ENCODE results near the gene STMN1.
"Not testable (repeated sequence)": the region's sequence is repeated elsewhere in the genome, so short reads cannot be mapped to it uniquely, and the experiment has no call there.

Gene STMN1

DNA sequence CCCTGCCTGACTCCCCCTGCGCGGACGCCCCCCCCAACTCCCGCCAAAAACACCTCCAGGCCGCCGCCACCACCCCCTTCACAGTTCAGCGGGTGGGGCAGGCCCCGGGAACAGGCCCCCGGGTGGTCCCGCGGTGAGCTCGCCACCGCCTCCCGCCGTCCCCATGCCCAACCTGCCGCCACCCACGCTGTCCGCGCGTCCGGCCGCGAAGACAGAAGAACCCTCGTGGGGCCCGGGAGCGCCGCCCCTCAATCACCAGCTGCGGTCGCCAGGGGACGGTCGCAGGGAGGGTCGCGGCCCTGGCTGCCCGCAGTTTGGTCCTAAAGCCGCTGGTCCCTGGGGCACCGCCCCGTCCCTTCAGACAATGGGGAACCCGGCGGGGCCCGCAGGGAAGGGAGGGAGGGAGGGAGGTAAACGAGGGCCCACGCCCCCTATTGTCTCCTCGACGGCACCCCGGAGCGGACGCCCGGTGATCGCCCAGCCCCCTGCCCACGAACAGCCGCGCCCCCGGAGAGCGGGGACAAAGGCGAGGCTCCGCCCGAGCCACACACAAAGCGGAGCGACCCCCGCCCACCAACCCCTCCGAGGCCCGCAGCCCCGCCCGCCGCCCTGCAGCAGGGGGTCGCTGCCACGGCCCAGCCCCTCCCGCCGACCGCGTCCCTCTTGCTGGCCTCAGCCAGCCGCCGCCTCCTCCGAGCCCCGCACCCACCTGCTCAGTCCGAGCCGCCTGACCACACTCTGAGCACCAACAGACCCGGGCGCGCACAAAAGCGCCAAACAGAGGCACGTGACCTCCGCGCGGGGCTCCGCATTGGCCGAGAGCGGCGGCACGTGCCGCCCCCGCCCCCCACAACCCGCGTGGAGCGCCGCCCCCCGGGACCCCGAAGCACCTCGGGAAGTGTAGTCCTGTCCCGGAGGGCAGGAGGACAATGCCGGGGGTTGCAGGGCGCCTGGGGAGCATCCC lies at the start of gene STMN1:
Gene STMN1 (minus strand): TSS at position 740 of the 964 bp plus-strand sequence. CDS start 1,743 bp downstream, outside the sequence.
- DNase-seq, result peak; percentile 94

DNA sequence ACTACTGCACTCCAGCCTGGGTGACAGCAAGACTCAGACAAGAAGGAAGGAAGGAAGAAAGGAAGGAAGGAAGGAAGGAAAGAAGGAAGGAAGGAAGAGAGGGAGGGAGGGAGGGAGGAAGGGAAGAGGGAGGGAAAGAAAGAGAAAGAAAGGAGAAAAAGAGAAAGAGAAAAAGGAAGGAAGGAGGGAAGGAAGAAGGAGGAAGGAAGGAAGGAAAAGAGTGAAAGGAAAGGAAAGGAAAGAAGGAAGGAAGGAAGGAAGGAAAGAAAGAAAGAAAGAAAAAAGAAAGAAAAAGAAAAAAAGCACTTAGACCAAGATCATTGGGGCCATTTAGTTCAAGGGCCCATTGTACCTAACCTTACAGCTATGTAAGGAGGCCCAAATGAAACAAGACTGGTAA lies 49.3 kb upstream of the STMN1 start:
- no peak for DNase-seq

DNA sequence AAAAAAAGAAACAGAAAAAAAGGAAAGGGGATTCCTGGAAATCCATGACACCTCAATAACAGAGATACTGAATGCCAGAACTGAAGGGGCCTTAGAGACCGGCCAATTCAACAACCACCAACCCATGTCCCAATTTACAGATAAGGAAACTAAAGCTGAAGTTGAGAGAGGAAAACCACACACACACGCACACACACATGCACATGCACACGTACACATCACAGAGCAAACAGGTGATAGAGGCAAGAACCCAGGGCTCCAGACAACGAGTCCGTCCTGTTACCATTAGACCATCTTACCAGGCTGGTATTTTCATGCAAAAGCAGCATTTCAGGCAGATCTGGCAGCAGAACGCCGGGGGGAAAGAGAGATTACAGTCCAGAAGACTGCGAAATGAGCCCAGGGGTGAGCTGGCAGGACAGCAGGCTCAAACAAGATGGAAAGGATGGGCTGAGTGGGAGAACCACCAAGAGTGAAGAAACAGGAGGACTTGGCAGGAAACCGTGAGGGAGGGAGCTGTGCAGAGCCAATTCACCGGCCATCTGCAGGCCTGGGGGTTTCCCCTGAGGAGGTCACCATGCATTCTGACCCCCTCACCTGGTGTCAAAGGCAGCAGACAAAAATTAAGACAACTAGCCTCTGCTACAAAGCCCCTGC lies 48.2 kb upstream of the STMN1 start:
- no peak for DNase-seq

DNA sequence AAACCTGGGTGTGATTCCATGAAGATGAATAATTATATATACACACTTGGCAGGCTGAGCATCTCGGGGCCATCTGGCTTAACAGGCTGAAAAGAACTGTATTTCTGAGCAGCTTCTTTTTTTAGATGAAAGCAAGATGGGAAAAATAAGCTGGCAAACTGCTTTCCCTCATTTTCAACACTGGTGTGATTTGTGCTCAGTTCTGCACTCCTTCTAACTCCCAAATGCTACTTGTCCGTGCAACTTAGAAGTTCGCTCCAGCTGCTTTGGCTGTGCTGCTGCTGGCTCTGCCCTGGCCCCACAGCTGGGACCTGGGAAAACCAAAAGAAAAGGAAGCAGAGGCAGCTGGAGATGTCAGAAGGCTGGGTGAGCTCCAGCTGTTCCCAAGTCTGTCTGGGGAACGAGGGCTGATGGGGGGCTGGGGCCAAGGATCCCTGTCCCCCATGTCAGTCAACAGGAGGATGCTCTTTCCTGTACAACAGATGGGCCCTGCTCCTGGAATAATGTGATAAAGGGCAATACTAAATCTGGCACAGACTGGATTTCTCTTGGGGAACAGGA lies 46.7 kb upstream of the STMN1 start:
- no peak for DNase-seq

DNA sequence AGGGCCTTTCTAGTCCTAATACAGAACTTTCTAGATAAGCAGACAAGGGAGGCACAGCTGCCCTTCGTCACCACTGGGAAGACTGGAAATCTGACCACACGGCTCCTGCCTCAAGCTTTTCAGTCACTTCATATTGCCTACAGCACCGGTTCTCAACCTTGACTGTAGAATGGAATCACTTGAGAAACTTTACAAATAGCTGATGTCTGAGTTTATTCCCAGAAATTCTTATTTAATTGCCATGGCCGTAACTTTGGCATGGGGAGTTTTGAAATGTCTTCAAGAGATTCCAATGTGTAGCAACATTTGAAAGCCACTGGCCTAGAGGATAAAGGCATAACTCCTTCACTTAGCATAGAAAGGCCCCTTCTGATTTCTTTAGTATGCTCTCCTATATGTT lies 42.4 kb upstream of the STMN1 start:
- DNase-seq, result no peak

DNA sequence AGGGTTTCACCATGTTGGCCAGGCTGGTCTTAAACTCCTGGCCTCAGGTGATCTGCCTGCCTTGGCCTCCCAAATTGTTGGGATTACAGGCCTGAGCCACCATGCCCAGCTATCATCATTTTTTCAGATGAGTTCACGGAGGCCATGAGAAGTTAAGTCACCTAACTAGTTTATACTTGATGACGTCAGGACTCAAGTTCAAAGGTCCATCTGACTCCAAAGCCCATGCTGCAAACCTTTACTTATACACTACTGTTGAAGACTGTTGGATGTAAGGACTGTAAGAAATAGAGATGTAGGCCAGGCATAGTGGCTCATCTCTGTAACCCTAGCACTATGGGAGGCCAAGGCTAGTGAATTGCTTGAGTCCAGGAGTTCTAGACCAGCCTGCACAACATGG lies 40.8 kb upstream of the STMN1 start:
- DNase-seq, result no peak

DNA sequence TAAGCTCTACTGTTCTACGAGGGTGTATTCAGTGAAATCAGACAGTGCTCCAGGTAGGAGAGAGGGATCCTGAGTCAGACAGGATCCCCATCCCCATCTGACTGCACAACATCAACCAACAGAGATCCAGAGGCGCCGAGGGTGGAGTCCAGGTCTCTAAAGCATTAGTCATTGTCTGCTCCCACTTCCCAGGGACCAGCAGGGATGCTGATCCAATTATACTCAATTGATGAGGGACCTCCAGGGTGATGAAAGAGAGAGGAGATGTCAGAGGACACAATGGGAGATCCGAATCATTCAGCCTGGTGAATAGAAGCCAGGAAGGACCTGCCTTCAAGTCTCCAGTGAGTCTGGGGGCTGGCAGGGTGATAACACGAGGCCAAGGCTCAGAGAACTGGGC lies 39.5 kb upstream of the STMN1 start:
- no peak for DNase-seq

DNA sequence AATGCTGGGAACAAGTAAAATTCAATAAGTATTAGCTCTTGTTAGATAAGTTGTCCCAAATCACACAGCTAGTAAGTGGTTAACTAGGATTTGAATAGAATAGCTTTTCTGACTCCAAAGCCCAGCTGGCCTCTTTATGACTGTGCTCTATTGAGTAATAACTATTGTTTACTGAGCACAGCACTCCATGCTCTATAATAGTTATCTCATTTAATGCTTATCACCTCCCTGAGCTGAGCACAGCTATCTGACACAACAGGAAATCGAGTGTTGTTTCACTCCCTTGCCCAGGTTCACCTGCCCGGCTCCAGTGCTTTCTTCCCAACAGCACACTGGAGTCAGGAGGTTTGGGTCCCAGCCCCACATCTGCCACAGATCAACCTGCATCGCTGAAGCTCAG lies 38.8 kb upstream of the STMN1 start:
- DNase-seq, result no peak

DNA sequence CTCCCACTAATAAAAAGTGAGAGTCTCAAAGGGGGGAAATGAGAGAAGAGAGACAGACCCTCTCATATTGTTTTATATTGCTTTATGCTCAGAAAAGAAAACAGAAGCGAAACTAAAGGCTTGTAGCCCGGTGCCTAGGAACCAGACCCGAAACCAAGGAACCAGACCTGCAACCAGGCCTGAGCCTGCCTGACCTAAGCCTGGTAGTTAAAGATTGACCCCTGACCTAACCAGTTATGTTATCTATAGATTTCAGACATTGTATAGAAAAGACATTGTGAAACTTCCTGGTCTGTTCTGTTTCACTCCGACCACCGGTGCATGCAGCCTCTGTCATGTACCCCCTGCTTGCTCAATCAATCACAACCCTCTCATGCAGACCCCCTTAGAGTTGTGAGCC lies 37.3 kb upstream of the STMN1 start:
- not testable (repeated sequence) for DNase-seq

DNA sequence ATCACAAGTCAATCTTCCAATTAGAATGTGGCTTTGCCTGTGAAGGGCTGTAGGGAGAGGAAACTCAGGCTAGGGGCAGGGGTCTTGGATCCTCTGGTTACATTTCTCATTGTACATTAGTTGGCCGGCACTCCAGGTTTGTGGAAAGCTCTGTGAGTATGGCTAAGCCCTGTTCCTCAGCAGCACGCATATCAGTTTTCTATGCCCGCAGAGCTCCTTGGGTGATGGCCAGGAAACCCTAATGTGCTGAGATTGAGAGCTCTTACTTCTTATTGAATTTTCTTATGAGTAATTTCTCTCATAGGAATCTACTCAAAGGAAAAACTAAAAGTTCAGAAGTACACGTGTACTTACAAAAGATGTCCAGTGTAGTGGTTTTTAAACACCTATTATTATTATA lies 30.7 kb upstream of the STMN1 start:
- DNase-seq, result no peak

DNA sequence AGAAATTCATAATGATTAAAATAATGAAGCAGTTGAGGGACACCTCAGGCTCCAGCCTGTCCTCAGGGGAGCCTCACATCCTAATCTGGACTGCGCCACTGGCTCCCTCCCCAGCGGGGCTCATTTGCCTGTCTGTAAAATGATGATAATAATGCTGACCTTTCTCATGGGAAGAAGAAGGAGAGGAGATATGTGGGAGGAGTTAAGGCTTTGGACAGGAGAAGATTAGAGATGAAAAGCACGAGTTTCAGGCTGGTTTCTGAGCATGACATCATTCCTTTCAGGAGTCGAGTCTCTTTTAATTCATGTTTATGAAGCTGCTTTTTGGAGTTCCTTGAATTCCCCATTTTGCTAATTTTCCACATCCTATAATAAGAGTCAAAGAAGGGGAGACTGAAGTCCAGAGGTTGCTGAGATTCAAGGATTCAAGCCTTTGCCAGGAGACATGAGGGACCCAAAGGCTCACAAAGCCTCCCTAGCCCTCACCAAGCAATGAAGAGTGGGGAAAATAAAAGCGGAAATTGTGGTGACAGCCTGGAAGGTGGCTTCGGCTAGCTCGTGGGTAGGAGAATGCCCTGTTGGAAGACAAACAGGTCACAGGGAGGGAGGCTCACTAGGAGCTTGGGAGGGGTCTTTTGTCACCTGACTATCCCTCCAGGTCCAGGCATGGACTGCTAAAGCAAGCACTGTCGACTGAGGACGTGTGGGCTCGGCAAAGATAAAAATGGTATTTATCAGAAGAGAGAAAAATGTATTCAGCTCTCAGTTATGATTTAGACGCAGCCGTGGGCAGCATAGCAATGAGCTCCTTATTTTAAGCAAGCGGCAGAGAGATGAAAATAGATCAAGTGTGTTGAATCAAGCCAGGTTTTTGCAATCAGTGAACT lies 27.5 kb upstream of the STMN1 start:
- no peak for DNase-seq

DNA sequence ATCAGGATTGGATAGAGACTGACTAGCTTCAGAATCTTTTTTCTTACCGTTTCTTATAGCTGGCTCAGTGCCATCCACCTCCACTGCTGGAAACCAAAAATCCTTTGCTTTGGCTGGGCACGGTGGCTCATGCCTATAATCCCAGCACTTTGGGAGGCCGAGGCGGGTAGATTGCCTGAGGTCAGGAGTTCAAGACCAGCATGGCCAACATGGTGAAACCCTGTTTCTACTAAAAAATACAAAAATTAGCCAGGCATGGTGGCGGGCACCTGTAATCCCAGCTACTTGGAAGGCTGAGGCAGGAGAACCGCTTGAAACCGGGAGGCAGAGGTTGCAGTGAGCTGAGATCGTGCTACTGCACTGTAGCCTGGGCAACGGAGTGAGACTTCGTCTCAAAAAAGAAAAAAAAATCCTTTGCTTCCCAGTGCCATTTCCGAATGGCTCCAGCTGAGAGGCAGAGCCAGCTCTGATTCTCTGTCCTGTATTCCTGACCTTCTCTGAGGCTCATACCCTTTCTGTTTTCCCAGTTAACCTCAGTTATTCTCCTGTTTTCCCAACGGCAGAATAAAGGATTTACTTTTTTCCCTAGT lies 26.7 kb upstream of the STMN1 start:
- not testable (repeated sequence) for DNase-seq

DNA sequence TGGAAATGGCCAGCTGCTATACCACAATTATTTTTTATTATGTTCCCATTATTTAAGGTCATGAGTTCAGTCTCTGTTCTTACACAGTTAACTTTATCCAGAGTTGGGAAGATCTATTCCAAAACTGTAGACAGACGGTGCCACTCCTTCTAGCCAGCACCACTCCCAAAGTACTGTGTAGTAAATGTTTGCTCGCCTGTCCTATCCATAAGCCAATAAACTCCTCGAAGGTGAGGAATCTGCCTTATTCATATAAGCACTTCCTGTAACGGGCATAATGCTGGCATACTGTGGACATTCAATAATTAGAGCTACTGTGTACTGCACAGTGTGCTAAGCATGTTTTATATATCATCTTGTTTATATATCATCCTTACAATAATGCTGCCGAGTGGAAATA lies 26.1 kb upstream of the STMN1 start:
- DNase-seq, result no peak

DNA sequence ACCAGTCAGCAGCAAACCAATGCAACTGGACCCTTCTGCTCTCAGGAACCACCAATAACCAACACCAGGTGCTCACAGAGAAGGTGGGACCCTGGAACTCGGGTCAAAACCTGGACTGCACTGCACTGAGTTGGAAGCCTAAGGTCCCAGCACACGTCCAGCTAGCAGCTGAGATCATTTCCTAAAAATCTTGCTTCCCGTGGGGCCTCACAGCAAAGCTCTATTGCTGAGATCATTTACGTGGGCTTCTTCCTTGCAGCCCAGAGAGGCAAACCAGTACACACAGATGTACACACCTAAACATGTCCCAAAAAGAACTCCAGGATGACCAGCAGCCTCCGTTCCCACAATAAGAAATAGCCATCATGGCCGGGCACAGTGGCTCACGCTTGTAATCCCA lies 22.8 kb upstream of the STMN1 start:
- no peak for DNase-seq

DNA sequence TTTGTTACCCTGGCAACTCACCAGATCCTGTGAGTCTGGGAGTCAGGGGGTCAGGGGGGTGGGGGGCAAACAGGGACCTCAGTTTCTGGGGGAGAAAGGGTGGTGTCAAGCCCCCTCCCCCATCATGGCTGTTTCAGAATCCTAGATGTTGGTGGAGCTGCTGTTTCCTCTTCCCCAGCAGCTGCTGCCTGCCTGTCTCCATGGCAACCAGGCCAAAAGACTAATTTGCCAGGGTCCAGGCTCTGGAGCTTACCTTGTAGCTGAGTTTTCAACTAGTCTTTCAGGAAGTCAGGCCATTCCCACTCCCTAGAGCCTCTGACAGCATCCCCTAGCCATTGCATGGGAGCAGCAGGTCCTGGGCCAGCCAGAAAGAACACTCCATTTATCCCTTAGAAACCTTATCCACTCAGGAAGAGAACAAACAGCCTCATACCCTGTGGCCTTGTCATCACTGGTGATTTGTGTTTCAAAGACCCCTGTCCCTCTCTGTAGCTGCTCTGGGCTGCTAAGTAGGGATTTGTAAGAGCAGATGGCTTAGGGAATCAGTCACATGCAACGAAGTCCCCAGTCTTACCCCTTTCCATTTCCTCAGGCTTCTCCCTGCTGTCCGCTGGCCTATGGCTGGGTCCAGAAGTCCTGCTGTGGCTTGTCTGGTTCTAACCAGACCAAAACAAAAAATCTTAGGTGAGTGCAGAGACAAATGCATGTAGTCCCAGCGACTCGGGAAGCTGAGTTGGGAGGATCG lies 21.5 kb upstream of the STMN1 start:
- DNase-seq, result no peak

DNA sequence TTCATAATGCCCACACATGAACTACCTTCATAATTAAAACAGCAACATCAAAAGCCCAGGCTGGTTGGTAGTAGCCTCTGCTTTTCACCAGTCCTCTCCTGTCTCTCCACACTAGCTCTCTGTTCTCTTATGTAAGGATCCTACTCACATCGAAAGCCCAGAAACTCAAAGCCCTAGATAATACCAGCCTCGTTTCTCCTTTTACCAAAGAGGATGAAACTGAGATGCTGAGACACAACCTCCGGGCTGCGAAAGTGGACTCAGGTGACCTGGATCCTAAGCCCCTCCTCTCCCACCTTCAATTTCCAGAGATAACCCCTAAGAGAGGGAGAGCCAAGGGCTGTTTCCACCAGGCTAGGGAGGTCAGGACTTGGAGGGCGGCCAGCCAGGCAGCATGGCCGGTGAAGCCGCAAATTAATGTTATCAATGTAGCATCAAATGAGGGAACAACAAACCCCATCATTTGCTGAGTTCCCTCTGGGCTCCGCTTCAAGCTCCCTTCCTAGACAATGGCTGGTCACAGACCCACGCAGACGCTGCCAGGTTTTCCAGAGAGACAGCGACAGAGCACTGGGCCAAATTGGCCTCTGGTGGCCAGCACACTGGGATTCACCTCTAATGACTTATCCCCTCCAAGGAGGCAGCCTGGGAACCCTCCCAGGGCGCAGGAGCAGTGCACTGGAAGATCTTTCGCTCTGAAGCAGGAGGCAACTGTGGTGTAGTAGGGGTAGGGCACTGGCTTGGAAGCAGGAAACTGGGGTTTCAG lies 20.7 kb upstream of the STMN1 start:
- no peak for DNase-seq

DNA sequence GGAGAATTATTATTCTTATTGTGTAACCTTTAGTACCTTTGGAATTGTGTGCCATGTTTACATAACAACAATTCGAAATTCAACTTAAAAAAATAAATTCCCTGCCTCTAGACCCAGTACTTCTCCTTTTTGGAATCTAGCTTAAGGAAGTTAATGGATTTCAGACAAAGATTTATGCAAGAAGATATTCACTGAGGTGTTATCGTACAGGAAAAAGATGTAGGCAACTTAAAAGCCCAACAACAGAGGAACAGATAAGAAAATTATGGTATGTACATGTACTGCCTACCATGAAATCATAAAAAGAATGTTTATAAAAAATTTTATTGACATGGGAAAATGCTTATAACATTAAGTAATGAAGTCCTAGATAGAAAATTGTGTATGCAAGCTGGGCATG lies 18.2 kb upstream of the STMN1 start:
- DNase-seq, result no peak

DNA sequence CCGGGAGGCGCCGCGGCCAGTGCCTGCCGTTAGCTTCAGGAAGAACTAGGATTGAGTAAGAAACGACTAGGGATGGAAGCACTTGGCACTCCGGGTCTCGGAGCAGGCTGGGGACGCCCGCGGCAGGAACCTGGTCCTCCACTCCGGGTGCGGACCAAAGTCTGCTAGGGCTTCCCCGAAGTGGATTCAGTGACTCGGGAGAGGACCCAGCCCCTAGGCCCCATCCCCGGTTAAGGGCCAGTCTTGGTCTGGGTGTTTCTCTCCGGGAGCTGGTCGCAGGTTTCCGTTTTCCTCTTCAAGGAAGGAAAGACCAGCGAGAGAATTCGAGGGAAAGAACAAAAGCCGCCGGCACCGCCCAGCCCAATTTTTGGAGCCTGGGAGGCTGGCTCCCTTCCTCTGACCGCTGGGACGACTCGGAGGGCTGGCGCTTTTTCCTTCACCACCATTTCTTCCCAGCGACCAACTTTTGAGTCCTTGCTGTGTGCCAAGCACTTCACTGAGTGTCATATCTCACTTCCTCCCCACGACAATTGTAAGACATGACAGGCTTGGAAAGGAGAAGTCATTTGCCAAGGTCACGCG lies 16.8 kb upstream of the STMN1 start:
- DNase-seq, result peak; percentile 81

DNA sequence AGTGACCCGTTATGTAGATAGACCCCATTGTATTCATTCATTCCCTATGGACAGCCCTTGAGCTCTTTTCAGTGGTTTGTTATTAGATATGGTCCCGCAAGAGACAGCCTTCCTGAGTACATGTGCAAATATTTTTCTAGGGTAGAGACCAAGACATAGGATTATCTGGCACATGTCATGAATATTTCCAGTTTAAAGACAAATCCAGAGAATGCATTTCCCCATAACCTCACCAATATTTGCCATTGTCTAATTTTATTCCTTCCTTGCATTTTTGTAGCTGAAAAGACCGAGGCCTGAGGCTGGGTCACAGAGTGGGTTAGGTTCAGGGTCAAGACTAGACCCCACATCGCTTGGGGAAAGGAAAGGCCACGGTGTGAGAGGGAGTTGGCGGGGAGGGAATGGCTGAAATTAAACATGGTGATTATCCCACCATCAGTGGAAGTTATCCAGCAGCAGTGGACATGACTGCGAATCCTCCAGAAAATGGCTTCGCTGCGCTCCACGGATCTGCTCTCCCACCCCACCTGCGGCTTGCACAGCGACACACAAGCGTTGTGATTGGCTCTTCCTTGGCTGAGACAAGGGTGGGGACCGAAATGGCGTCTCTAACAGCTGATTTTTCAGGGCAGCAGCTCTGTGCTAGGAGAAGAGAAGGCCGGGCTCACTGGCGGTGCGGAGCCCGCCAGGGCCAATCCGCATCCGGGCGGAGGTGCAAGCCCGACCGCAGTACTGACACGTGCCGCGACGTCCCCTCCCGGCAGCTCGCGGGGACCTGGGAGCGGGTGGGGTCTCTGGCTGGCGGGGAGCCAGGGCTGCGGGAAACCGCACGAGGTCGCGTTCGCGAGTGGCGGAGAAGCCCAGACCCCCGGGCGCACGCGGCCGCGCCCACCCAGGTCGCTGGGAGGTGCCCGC lies 16.1 kb upstream of the STMN1 start:
- DNase-seq, result no peak
